Astrocyte of the spinal cord (primary cell): ENCODE results near the gene LEUTX.
"Not testable (repeated sequence)": the region's sequence is repeated elsewhere in the genome, so short reads cannot be mapped to it uniquely, and the experiment has no call there.

Experiments used
- DNase-seq: peaks from one replicate; pipeline ENCODE4 v3.0.0; 2011; ENCODE audit warnings: low read depth, low spot score
- H3K4me3 ChIP-seq: 2 replicates; pipeline ENCODE4 v1.5.1; 2011; ENCODE audit warnings: low read depth, mild to moderate bottlenecking, low read length, moderate library complexity
- in situ Hi-C: cut with HindIII; loops from 2 replicates; pipeline ENCODE4 v1.10.0; 2017; ENCODE audit warnings: low sequenced_read_pairs
- TF ChIP-seq, protein P1 (sequence below): IDR thresholded peaks from 2 replicates; pipeline ENCODE4 v1.5.1; 2012; ENCODE audit warnings: low read depth, mild to moderate bottlenecking, low read length, inconsistent platforms

Gene LEUTX

GRCh38 chr19:39797083-39797482, 18.4 kb downstream of the LEUTX start:
- H3K4me3 ChIP-seq: no peak overlapping the region
- TF ChIP-seq, protein P1, sequence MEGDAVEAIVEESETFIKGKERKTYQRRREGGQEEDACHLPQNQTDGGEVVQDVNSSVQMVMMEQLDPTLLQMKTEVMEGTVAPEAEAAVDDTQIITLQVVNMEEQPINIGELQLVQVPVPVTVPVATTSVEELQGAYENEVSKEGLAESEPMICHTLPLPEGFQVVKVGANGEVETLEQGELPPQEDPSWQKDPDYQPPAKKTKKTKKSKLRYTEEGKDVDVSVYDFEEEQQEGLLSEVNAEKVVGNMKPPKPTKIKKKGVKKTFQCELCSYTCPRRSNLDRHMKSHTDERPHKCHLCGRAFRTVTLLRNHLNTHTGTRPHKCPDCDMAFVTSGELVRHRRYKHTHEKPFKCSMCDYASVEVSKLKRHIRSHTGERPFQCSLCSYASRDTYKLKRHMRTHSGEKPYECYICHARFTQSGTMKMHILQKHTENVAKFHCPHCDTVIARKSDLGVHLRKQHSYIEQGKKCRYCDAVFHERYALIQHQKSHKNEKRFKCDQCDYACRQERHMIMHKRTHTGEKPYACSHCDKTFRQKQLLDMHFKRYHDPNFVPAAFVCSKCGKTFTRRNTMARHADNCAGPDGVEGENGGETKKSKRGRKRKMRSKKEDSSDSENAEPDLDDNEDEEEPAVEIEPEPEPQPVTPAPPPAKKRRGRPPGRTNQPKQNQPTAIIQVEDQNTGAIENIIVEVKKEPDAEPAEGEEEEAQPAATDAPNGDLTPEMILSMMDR: no peak
- DNase-seq: no peak
- in situ Hi-C loops: no loop called here

- no peak for DNase-seq
- in situ Hi-C loops: no loop called here
- TF ChIP-seq, protein P1: no peak
- H3K4me3 ChIP-seq: no peak overlapping the region
Measured at GRCh38 chr19:39802958-39803357, 24.3 kb downstream of the LEUTX start.

DNA sequence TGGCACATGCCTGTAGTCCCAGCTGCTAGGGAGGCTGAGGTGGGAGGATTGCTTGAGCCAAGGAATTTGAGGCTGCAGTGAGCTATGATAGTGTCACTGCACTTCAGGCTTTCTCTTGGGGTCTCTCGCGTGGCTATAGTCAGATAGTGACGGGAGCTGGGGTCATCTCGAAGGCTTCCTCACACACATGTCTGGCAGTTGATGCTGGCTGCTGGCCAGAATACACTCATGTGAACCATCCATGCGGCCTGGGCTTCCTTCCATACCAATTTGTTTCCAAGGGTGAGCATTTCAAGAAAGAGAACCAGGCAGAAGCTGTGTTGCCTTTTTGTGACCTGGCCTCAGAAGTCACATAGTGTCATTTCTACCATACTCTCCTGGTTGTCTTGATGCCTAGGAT, 26.4 kb downstream of the LEUTX start:
- TF ChIP-seq, protein P1: no peak
- in situ Hi-C loops: no loop called here
- no peak for DNase-seq
- no peak overlapping the region for H3K4me3 ChIP-seq

GRCh38 chr19:39807846-39808364, 29.3 kb downstream of the LEUTX start:
- in situ Hi-C loops: no loop called here
- no peak overlapping the region for H3K4me3 ChIP-seq
- no peak for DNase-seq
- TF ChIP-seq, protein P1: no peak

DNA sequence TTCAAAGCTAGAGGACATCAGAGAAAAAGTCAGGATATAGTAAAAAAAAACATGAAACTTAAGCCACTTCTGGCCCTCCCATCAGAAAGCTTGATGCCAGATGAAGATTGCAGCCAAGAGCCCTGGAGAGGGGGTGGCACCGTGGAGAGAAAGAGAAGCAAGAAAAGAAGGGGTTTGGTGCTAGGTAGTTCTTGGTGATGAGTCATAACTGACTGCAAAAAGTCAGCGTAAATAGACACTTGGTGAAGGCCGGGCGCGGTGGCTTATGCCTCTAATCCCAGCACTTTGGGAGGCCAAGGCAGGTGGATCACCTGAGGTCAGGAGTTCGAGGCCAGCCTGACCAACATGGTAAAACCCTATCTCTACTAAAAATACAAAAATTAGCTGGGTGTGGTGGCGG, 30.0 kb downstream of the LEUTX start:
- in situ Hi-C loops, H3K4me3 ChIP-seq, DNase-seq: not testable (repeated sequence)

DNA sequence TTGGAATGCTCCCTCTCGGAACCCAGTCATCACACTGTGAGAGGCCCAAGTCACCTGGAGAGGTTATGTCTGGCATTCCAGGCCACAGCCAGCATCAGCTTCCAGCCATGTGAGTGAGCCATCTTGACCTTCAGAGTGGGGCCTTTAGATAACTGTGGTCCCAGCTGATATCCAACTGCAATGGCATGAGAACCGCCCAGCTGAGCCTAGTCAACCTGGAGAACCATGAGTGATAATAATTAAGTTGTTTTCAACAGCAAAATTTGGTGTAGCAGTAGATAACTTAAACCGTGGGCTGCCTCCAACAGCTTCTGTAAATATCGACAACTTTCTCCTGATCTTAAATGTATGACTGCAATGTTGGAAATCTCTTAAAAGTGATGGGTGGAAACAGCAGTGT, 30.7 kb downstream of the LEUTX start:
- TF ChIP-seq, protein P1: no peak
- no peak for DNase-seq
- in situ Hi-C loops: no loop called here
- H3K4me3 ChIP-seq: no peak overlapping the region

- TF ChIP-seq, protein P1: no peak
- no peak overlapping the region for H3K4me3 ChIP-seq
- no peak for DNase-seq
- in situ Hi-C loops: no loop called here
Measured at GRCh38 chr19:39810424-39810823, 31.8 kb downstream of the LEUTX start.
